Measurements from ENCODE around the gene PDZD7.

Gene PDZD7

GRCh38 chr10:101016814-101017213 is 14.1 kb downstream of the PDZD7 start:
- no peak for TF ChIP-seq Cebpa-rat (IDR thresholded peaks at IDR 0.05)
- H3K9ac ChIP-seq: peak overlapping the region in 4 of 11 experiments; percentile 23 to 50 (median 32); a peak in 1 of 22 replicates
- H3K9me3 ChIP-seq (replicated peaks in 1 of 11): no peaks in the 10 kb centered on the region
- H3K4me2 ChIP-seq: peak overlapping the region; percentile 36 to 98 (median 91); a peak in 20 of 22 replicates
- peak overlapping the region in 1 of 11 experiments; percentile 95; a peak in 1 of 22 replicates for H3K27ac ChIP-seq
- H3K36me3 ChIP-seq: no peaks in the 10 kb centered on the region
- H4K20me1 ChIP-seq: peaks cover 0 to 10% (median 0%) of the 10 kb centered on the region in 11 experiments; a peak in 1 of 22 replicates
- peaks cover 85 to 100% (median 94%) of the 10 kb centered on the region in 10 experiments for H3K4me1 ChIP-seq
- H3K27me3 ChIP-seq: no peaks in the 10 kb centered on the region; a peak in 1 of 22 replicates
- H3K4me3 ChIP-seq: no peak overlapping the region

- H3K27me3 ChIP-seq: no peaks in the 10 kb centered on the region; a peak in 1 of 22 replicates
- H3K4me1 ChIP-seq: peaks cover 75 to 91% (median 82%) of the 10 kb centered on the region in 10 experiments
- no peak overlapping the region for H3K4me3 ChIP-seq
- peak overlapping the region in 3 of 11 experiments; percentile 12 to 36 (median 18); a peak in 5 of 22 replicates for H3K9ac ChIP-seq
- peaks cover 0 to 10% (median 0%) of the 10 kb centered on the region in 11 experiments; a peak in 1 of 22 replicates for H4K20me1 ChIP-seq
- H3K36me3 ChIP-seq: no peaks in the 10 kb centered on the region
- no peaks in the 10 kb centered on the region for H3K9me3 ChIP-seq (replicated peaks in 1 of 11)
- peak overlapping the region; percentile 36 to 98 (median 83); a peak in 17 of 22 replicates for H3K4me2 ChIP-seq
- H3K27ac ChIP-seq: no peak overlapping the region
- no peak for TF ChIP-seq Cebpa-rat (IDR thresholded peaks at IDR 0.05)
Measured at GRCh38 chr10:101015582-101015973, 15.4 kb downstream of the PDZD7 start.

GRCh38 chr10:101014966-101015581 is 15.9 kb downstream of the PDZD7 start:
- Histone ChIP-seq H4K20me1 (peaks cover 0 to 10% (median 0%) of the 10 kb centered on the region in 11 experiments; a peak in 1 of 22 replicates), H3K9ac (peak overlapping the region in 2 of 11 experiments; percentile 12 to 36; a peak in 2 of 22 replicates), H3K27ac (peak overlapping the region in 1 of 11 experiments; percentile 30; a peak in 1 of 22 replicates), H3K9me3 (replicated peaks in 1 of 11) (no peaks in the 10 kb centered on the region), H3K4me2 (peak overlapping the region; percentile 36 to 98 (median 78); a peak in 20 of 22 replicates), H3K27me3 (no peaks in the 10 kb centered on the region; a peak in 1 of 22 replicates), H3K36me3 (no peaks in the 10 kb centered on the region), H3K4me1 (peaks cover 70 to 86% (median 77%) of the 10 kb centered on the region in 10 experiments), H3K4me3 (no peak overlapping the region)
- no peak for TF ChIP-seq Cebpa-rat (IDR thresholded peaks at IDR 0.05)

- Histone ChIP-seq H3K4me1 (peaks cover 63 to 79% (median 70%) of the 10 kb centered on the region in 10 experiments), H3K36me3 (no peaks in the 10 kb centered on the region), H3K4me2 (peak overlapping the region; percentile 45 to 95 (median 77); a peak in 21 of 22 replicates), H3K27me3 (no peaks in the 10 kb centered on the region; a peak in 1 of 22 replicates), H3K9ac (no peak overlapping the region), H3K27ac (peak overlapping the region in 2 of 11 experiments; percentile 30 to 47; a peak in 2 of 22 replicates), H3K4me3 (no peak overlapping the region), H3K9me3 (replicated peaks in 1 of 11) (no peaks in the 10 kb centered on the region), H4K20me1 (peaks cover 0 to 10% (median 0%) of the 10 kb centered on the region in 11 experiments; a peak in 1 of 22 replicates)
- no peak for TF ChIP-seq Cebpa-rat (IDR thresholded peaks at IDR 0.05)
Measured at GRCh38 chr10:101014230-101014884, 16.6 kb downstream of the PDZD7 start.

GRCh38 chr10:101013365-101013825 is 17.5 kb downstream of the PDZD7 start:
- H3K4me2 ChIP-seq: peak overlapping the region; percentile 45 to 91 (median 77)

GRCh38 chr10:101012525-101013364 is 18.2 kb downstream of the PDZD7 start:
- peaks cover 0 to 20% (median 0%) of the 10 kb centered on the region in 11 experiments; a peak in 3 of 22 replicates for H4K20me1 ChIP-seq
- no peaks in the 10 kb centered on the region; a peak in 1 of 22 replicates for H3K27me3 ChIP-seq
- H3K4me2 ChIP-seq: peak overlapping the region; percentile 45 to 91 (median 77)
- TF ChIP-seq Cebpa-rat (IDR thresholded peaks at IDR 0.05): no peak
- H3K36me3 ChIP-seq: peaks cover 0 to 5% (median 0%) of the 10 kb centered on the region in 11 experiments; a peak in 3 of 22 replicates
- H3K4me3 ChIP-seq: no peak overlapping the region
- H3K27ac ChIP-seq: peak overlapping the region in 4 of 11 experiments; percentile 24 to 47 (median 34); a peak in 5 of 22 replicates
- H3K9me3 ChIP-seq (replicated peaks in 1 of 11): no peaks in the 10 kb centered on the region
- H3K4me1 ChIP-seq: peaks cover 47 to 75% (median 64%) of the 10 kb centered on the region in 10 experiments
- H3K9ac ChIP-seq: no peak overlapping the region; a peak in 2 of 22 replicates

More at GRCh38 chr10:101013365-101013825, 17.5 kb downstream of the PDZD7 start:
- Histone ChIP-seq H4K20me1 (peaks cover 0 to 13% (median 0%) of the 10 kb centered on the region in 11 experiments; a peak in 3 of 22 replicates), H3K9me3 (replicated peaks in 1 of 11) (no peaks in the 10 kb centered on the region), H3K36me3 (no peaks in the 10 kb centered on the region; a peak in 1 of 22 replicates), H3K27ac (peak overlapping the region in 6 of 11 experiments; percentile 4 to 47 (median 34); a peak in 8 of 22 replicates), H3K4me3 (no peak overlapping the region; a peak in 2 of 20 replicates), H3K27me3 (no peaks in the 10 kb centered on the region; a peak in 1 of 22 replicates), H3K9ac (peak overlapping the region in 2 of 11 experiments; percentile 17 to 20; a peak in 3 of 22 replicates), H3K4me1 (peaks cover 53 to 76% (median 65%) of the 10 kb centered on the region in 10 experiments)
- TF ChIP-seq Cebpa-rat (IDR thresholded peaks at IDR 0.05): no peak

GRCh38 chr10:101011517-101012423 is 19.2 kb downstream of the PDZD7 start:
- Histone ChIP-seq H3K36me3 (peaks cover 2 to 14% (median 8%) of the 10 kb centered on the region in 11 experiments; a peak in 21 of 22 replicates), H3K4me1 (peaks cover 37 to 75% (median 64%) of the 10 kb centered on the region in 10 experiments), H3K9ac (no peak overlapping the region), H4K20me1 (peaks cover 0 to 30% (median 7%) of the 10 kb centered on the region in 11 experiments; a peak in 17 of 22 replicates), H3K4me3 (no peak overlapping the region), H3K4me2 (no peak overlapping the region), H3K27ac (no peak overlapping the region; a peak in 2 of 22 replicates), H3K27me3 (no peaks in the 10 kb centered on the region), H3K9me3 (replicated peaks in 1 of 11) (no peaks in the 10 kb centered on the region)
- TF ChIP-seq Cebpa-rat (IDR thresholded peaks at IDR 0.05): no peak

All from BLaER1 treated with 17β-estradiol and CSF1 and Interleukin-3, amounts not matched to agents 10 nM and 100 nM (cell line).